22Rv1 (cell line): ENCODE measurements around the gene SPTSSA.

Experiments
- CTCF ChIP-seq: fragments of 450-650 bp; IDR thresholded peaks from 2 replicates; pipeline ENCODE4 v1.5.1; 2017; ENCODE audit warnings: mild to moderate bottlenecking
- ZFX ChIP-seq: fragments of 450-650 bp; IDR thresholded peaks from 2 replicates; pipeline ENCODE4 v1.6.1; 2017; ENCODE audit warnings: antibody characterized with exemption, borderline replicate concordance

GRCh38 chr14:34482463-34482862, 20.4 kb upstream of the SPTSSA start:
- TF ChIP-seq CTCF (no peak), ZFX (no peak)
